ENCODE results near the gene FOXJ1.
"Not testable (repeated sequence)": the region's sequence is repeated elsewhere in the genome, so short reads cannot be mapped to it uniquely, and the experiment has no call there.

Gene FOXJ1

GRCh38 chr17:76141212-76142038 is at the start of gene FOXJ1:
TSS of gene FOXJ1 (minus strand) at chr17:76141245. CDS start at chr17:76140395, 850 bp downstream.
- in situ Hi-C loops (cut with HindIII; ENCODE audit: low sequenced_read_pairs), result no loop called here

GRCh38 chr17:76189741-76190140 is 48.7 kb upstream of the FOXJ1 start:
- in situ Hi-C loops (cut with HindIII; ENCODE audit: low sequenced_read_pairs), result no loop called here

DNA sequence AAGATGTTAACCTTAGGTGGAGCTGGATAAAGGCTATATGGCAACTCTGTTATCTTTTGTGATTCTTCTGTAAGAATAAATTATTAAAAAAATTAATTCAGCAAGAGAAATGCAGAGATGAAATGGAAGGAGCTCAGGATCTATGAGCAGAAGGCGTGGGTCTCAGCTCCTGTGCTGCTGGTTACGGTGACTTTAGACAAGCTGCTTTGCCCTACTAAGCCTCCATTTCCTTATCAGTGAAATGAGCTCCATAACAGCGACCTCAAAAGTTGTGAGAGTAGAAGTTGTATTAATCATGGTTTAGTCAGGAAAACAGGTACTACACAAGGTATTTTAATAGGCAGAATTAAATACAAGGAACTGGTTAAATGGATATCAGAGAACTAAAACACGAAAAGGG is 48.2 kb upstream of the FOXJ1 start:
- in situ Hi-C loops (cut with HindIII; ENCODE audit: low sequenced_read_pairs), result no loop called here

- in situ Hi-C loops (cut with HindIII; ENCODE audit: low sequenced_read_pairs), result no loop called here
Observed at GRCh38 chr17:76188213-76189016, 47.4 kb upstream of the FOXJ1 start.

DNA sequence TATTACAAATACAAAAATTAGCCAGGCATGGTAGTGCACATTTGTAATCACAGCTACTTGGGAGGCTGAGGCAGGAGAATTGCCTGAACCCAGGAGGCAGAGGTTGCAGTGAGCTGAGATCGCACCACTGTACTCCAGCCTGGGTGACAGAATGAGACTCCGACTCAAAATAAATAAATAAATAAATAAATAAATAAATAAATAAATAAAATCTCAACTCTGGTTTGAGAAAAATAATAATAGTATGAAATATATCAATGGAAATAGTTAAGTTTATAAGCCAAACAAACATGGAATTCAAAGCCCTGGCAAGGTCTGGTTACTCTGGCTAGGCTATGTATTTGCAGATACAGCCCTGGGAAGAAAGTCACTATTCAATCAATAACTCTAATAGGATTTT is 45.7 kb upstream of the FOXJ1 start:
- in situ Hi-C loops (cut with HindIII; ENCODE audit: low sequenced_read_pairs), result not testable (repeated sequence)

DNA sequence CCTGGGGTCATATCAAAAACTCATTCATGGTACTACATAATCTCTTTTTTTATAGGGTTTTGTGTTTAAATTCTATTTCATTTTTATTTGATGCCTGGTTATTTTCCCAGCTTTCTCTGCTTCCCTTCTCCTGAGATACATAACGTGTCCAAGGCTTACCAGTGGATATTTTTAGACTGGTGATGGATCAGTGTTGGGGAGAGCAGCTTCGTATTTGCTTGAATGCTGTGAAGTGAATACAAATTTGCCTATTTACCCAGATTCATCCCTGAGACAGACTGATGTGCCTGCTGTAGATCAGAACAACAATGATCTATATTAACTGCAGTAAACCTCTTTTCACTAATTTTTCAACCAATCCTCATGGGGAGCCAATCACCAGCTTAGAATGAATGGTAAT is 43.2 kb upstream of the FOXJ1 start:
- in situ Hi-C loops (cut with HindIII; ENCODE audit: low sequenced_read_pairs), result loop anchor here (5.0 kb wide), 1 partner anchor 33 kb away; no protein-coding TSS in a partner anchor

GRCh38 chr17:76182016-76182764 is 41.1 kb upstream of the FOXJ1 start:
- in situ Hi-C loops (cut with HindIII; ENCODE audit: low sequenced_read_pairs), result loop anchor here (5.0 kb wide), 1 partner anchor 35 kb away; no protein-coding TSS in a partner anchor

- in situ Hi-C loops (cut with HindIII; ENCODE audit: low sequenced_read_pairs), result loop anchor here (5.0 kb wide), 1 partner anchor 38 kb away; no protein-coding TSS in a partner anchor
Observed at GRCh38 chr17:76179496-76180467, 38.7 kb upstream of the FOXJ1 start.

GRCh38 chr17:76178124-76178523 is 37.1 kb upstream of the FOXJ1 start:
- in situ Hi-C loops (cut with HindIII; ENCODE audit: low sequenced_read_pairs), result no loop called here

GRCh38 chr17:76176701-76177574 is 35.9 kb upstream of the FOXJ1 start:
- in situ Hi-C loops (cut with HindIII; ENCODE audit: low sequenced_read_pairs), result no loop called here

DNA sequence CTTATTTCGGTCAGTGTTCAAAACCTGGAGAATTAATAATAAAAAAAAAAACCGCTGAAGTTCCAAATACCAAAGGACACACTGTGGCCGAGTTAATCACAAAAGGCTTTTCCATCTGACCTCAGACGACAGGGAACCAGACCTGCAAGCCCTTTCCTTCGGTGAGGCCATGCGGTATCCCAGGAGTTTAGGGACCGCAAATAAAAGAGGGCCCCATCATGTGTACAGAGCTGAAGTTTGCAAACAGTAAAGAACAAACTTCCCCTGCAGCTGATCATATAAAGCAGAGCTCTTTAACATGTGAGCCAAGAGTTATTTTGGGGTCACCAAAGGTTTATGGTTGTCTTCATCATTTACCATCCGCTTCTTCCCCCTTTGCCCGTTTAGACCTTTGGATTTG is 33.0 kb upstream of the FOXJ1 start:
- in situ Hi-C loops (cut with HindIII; ENCODE audit: low sequenced_read_pairs), result no loop called here

- in situ Hi-C loops (cut with HindIII; ENCODE audit: low sequenced_read_pairs), result no loop called here
Observed at GRCh38 chr17:76173474-76173873, 32.4 kb upstream of the FOXJ1 start.

DNA sequence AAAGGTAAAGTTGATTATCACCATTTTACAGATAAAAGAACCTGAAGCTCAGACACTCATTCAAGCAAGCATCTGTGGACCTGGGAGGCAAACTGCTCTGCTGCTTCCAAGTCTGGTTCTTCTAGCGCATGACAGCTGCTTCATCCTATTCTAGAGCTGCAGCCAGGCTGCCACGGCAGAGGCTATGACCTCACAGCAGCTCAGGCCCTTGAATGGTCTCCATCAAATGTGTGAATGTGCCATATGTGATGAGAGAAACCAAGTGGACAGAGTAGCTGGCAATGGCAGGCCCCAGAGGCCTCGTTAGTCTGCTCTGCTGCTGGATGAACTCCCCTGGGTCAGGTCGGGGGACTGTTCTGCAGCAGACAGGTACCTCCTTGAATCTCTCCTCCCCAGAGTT is 30.7 kb upstream of the FOXJ1 start:
- in situ Hi-C loops (cut with HindIII; ENCODE audit: low sequenced_read_pairs), result no loop called here

GRCh38 chr17:76170114-76170513 is 29.1 kb upstream of the FOXJ1 start:
- in situ Hi-C loops (cut with HindIII; ENCODE audit: low sequenced_read_pairs), result no loop called here

- in situ Hi-C loops (cut with HindIII; ENCODE audit: low sequenced_read_pairs), result no loop called here
Observed at GRCh38 chr17:76166906-76167305, 25.9 kb upstream of the FOXJ1 start.

GRCh38 chr17:76166168-76166567 is 25.1 kb upstream of the FOXJ1 start:
- in situ Hi-C loops (cut with HindIII; ENCODE audit: low sequenced_read_pairs), result no loop called here

DNA sequence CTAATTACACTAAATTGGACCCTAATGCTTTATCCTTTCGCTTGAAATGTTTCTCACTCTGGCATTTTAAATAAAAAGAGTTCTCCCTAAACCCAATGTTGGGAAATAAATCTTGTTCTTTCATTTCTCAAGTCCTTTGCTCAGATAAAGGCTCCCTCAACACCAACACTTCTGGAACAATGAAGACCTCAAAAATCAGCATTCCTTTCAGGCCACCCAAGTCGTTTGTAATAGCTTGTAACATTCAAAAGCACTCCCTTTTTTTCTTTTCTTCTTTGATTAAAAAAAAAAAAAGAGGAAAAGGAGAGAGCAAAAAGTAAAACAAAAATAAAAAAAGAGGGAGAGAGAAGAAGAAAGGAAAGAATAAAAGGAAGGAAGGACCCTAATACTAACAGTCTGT is 23.3 kb upstream of the FOXJ1 start:
- in situ Hi-C loops (cut with HindIII; ENCODE audit: low sequenced_read_pairs), result no loop called here

- in situ Hi-C loops (cut with HindIII; ENCODE audit: low sequenced_read_pairs), result no loop called here
Observed at GRCh38 chr17:76163919-76164318, 22.9 kb upstream of the FOXJ1 start.
